ENCODE data around the gene RAB3D.
A peak's percentile ranks its signal among the peaks of the same experiment; 100 is the strongest.

RAB3D gene

GRCh38 chr19:11295180-11295579 is 44.3 kb downstream of the RAB3D start:
- DNase-seq: no peak

GRCh38 chr19:11293433-11294389 is 45.7 kb downstream of the RAB3D start:
- DNase-seq: peak; percentile 84

- DNase-seq: no peak
These were observed 47.5 kb downstream of the RAB3D start for GRCh38 chr19:11291991-11292390.

- no peak for DNase-seq
These were observed 48.0 kb downstream of the RAB3D start for GRCh38 chr19:11291415-11291814.

GRCh38 chr19:11290256-11290655 is 49.2 kb downstream of the RAB3D start:
- DNase-seq: no peak

- no peak for DNase-seq
These were observed 51.1 kb downstream of the RAB3D start for GRCh38 chr19:11288349-11288748.

GRCh38 chr19:11286312-11286974 is 53.0 kb downstream of the RAB3D start:
- DNase-seq: no peak

GRCh38 chr19:11284515-11284914 is 54.9 kb downstream of the RAB3D start:
- DNase-seq: no peak

- no peak for DNase-seq
These were observed 58.0 kb downstream of the RAB3D start for GRCh38 chr19:11281356-11282049.

- DNase-seq: no peak
These were observed 59.8 kb downstream of the RAB3D start for GRCh38 chr19:11279505-11280236.

GRCh38 chr19:11278670-11279069 is 60.8 kb downstream of the RAB3D start:
- DNase-seq: no peak

- DNase-seq: no peak
These were observed 64.8 kb downstream of the RAB3D start for GRCh38 chr19:11274533-11275086.

GRCh38 chr19:11273989-11274388 is 65.5 kb downstream of the RAB3D start:
- DNase-seq: no peak

GRCh38 chr19:11273296-11273695 is 66.2 kb downstream of the RAB3D start:
- DNase-seq: no peak

Measured in kidney glomerular epithelial cell (primary cell).